Astrocyte (in vitro differentiated cells and primary cell): ENCODE data around the gene PTTG1.

Experiments
- CTCF ChIP-seq: IDR thresholded peaks from 2 replicates; pipeline ENCODE4 v1.5.1; 2011; ENCODE audit warnings: low read depth, mild to moderate bottlenecking, inconsistent platforms, low read length, moderate library complexity; ENCODE audit not compliant: insufficient read depth
- EZH2 ChIP-seq: IDR thresholded peaks from 2 replicates; pipeline ENCODE4 v1.6.1; 2012; ENCODE audit warnings: mild to moderate bottlenecking, low read length, inconsistent platforms; ENCODE audit not compliant: insufficient read depth

GRCh38 chr5:160442824-160443431 lies 21.3 kb downstream of the PTTG1 start:
- TF ChIP-seq CTCF (no peak), EZH2 (no peak)
